ENCODE data around the gene CTNNA1. TPM values are rescaled to one million over a fixed set of nuclear protein-coding genes. Genes with fewer than 3 reads are reported as not detected.

The CTNNA1 gene
- polyA plus RNA-seq, 3 donors = 56.6 to 84.5 (median 66.2) TPM

DNA sequence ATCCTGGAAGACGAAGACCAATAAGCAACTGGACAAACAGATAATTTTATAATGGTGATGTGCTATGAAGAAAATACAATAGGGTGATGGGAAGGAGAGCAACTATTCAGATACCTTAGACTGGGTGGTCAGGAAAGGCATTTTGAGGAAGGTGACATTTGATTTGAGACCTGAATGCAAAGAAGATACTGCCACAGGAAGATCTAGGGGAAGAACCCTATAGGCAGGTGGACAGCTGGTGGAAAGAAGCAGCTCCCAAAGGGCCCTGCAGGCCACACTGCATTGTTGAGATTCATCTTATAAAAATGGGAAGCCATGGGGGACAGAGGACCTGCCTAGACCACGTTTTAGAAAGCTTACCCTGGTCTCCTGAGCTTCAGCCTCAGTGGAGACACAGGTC lies 19.7 kb upstream of the CTNNA1 start:
- Mint-ChIP-seq H3K27ac (no peak overlapping the region), H3K9me3 (peaks cover 0 to 3% (median 0%) of the 10 kb centered on the region in 7 donors), H3K4me3 (no peak overlapping the region), H3K4me1 (peaks cover 4% of the 10 kb centered on the region), H3K27me3 (ENCODE audit: low read depth in 3 of 3) (peaks cover 0 to 9% (median 6%) of the 10 kb centered on the region in 3 donors), H3K36me3 (no peaks in the 10 kb centered on the region)
- WGBS (ENCODE audit: insufficient coverage) = 63% methylated on average over 1 of the region's 2 CpGs
- Histone ChIP-seq H3K4me3 (replicated peaks in 1 of 3; ENCODE audit: low read depth in 2 of 3, low read length in 3 of 3) (no peak overlapping the region), H3K79me2 (ENCODE audit: insufficient read depth, low read length) (no peaks in the 10 kb centered on the region), H4K20me1 (ENCODE audit: insufficient read depth, low read length) (no peaks in the 10 kb centered on the region), H3K9me3 (replicated peaks in 1 of 2; ENCODE audit: control insufficient read depth in 1 of 2, insufficient read depth in 1 of 2, low read length in 2 of 2) (no peaks in the 10 kb centered on the region), H3K27me3 (ENCODE audit: control insufficient read depth in 2 of 2, insufficient read depth in 2 of 2, low read length in 2 of 2) (no peaks in the 10 kb centered on the region), H3K4me2 (replicated peaks; ENCODE audit: extremely low read depth, low read length, poor library complexity, severe bottlenecking) (no peak overlapping the region), H3K9ac (ENCODE audit: insufficient read depth, low read length, poor library complexity, severe bottlenecking) (no peak overlapping the region), H2AFZ (ENCODE audit: insufficient read depth, low read depth, low read length, poor library complexity, severe bottlenecking) (no peak overlapping the region), H3K4me1 (ENCODE audit: control insufficient read depth in 1 of 2, insufficient read depth in 2 of 2, low read length in 2 of 2) (no peaks in the 10 kb centered on the region), H3K36me3 (replicated peaks in 1 of 2; ENCODE audit: control insufficient read depth in 1 of 2, insufficient read depth in 2 of 2, low read length in 2 of 2) (no peaks in the 10 kb centered on the region), H3K27ac (ENCODE audit: low read depth in 1 of 2, low read length in 2 of 2) (no peak overlapping the region)
- DNase-seq = no peak
- intact Hi-C loops (cut with micrococcal nuclease) = no loop called here
- TF ChIP-seq, protein P1, sequence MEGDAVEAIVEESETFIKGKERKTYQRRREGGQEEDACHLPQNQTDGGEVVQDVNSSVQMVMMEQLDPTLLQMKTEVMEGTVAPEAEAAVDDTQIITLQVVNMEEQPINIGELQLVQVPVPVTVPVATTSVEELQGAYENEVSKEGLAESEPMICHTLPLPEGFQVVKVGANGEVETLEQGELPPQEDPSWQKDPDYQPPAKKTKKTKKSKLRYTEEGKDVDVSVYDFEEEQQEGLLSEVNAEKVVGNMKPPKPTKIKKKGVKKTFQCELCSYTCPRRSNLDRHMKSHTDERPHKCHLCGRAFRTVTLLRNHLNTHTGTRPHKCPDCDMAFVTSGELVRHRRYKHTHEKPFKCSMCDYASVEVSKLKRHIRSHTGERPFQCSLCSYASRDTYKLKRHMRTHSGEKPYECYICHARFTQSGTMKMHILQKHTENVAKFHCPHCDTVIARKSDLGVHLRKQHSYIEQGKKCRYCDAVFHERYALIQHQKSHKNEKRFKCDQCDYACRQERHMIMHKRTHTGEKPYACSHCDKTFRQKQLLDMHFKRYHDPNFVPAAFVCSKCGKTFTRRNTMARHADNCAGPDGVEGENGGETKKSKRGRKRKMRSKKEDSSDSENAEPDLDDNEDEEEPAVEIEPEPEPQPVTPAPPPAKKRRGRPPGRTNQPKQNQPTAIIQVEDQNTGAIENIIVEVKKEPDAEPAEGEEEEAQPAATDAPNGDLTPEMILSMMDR (IDR thresholded peaks at IDR 0.05) = no peak

DNA sequence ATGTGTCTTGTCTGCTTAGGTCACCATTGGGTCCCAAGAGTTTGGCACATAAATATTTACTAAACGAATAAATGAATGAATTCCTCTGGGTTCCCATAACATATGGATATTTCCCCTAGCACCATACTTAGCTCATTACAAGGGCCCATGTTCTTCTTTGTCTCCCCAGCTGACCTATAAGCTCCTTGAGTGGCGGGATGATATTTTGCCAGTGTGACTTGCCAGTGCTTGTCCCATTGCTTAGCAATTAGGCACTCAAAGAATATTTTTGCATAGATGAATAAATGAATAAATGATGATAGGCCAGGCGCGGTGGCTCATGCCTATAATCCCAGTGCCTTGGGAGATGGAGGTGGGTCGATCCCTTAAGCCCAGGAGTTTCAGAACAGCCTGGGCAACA lies 16.9 kb upstream of the CTNNA1 start:
- no peaks in the 10 kb centered on the region for H4K20me1 ChIP-seq (ENCODE audit: insufficient read depth, low read length)
- TF ChIP-seq, protein P1 (IDR thresholded peaks at IDR 0.05) = no peak
- Mint-ChIP-seq H3K9me3 (peaks cover 0 to 3% (median 0%) of the 10 kb centered on the region in 7 donors), H3K27me3 (ENCODE audit: low read depth in 3 of 3) (peaks cover 0 to 9% (median 1%) of the 10 kb centered on the region in 3 donors), H3K36me3 (no peaks in the 10 kb centered on the region), H3K4me3 (no peak overlapping the region), H3K4me1 (peaks cover 6% of the 10 kb centered on the region), H3K27ac (no peak overlapping the region)
- no peak overlapping the region for H3K27ac ChIP-seq (ENCODE audit: low read depth in 1 of 2, low read length in 2 of 2)
- no peaks in the 10 kb centered on the region for H3K36me3 ChIP-seq (replicated peaks in 1 of 2; ENCODE audit: control insufficient read depth in 1 of 2, insufficient read depth in 2 of 2, low read length in 2 of 2)
- no peak overlapping the region for H3K9ac ChIP-seq (ENCODE audit: insufficient read depth, low read length, poor library complexity, severe bottlenecking)
- H2AFZ ChIP-seq (ENCODE audit: insufficient read depth, low read depth, low read length, poor library complexity, severe bottlenecking) = no peak overlapping the region
- no peaks in the 10 kb centered on the region for H3K9me3 ChIP-seq (replicated peaks in 1 of 2; ENCODE audit: control insufficient read depth in 1 of 2, insufficient read depth in 1 of 2, low read length in 2 of 2)
- H3K27me3 ChIP-seq (ENCODE audit: control insufficient read depth in 2 of 2, insufficient read depth in 2 of 2, low read length in 2 of 2) = no peaks in the 10 kb centered on the region
- no peak for DNase-seq
- no peaks in the 10 kb centered on the region for H3K79me2 ChIP-seq (ENCODE audit: insufficient read depth, low read length)
- peaks cover 0 to 2% of the 10 kb centered on the region in 2 donors for H3K4me1 ChIP-seq (ENCODE audit: control insufficient read depth in 1 of 2, insufficient read depth in 2 of 2, low read length in 2 of 2)
- H3K4me2 ChIP-seq (replicated peaks; ENCODE audit: extremely low read depth, low read length, poor library complexity, severe bottlenecking) = no peak overlapping the region
- WGBS (ENCODE audit: insufficient coverage) = 87% methylated on average over 3 of the region's 5 CpGs
- intact Hi-C loops (cut with micrococcal nuclease) = no loop called here
- H3K4me3 ChIP-seq (replicated peaks in 1 of 3; ENCODE audit: low read depth in 2 of 3, low read length in 3 of 3) = no peak overlapping the region

Data from CD14-positive monocyte (primary cell).